Lung microvascular endothelial cell (primary cell): ENCODE measurements around the gene RALGAPA2. TPM values are rescaled to one million over a fixed set of nuclear protein-coding genes. Genes with fewer than 3 reads are reported as not detected.

Experiments used
- DNase-seq, 2 donors: peaks; one replicate each; pipeline versions ENCODE4 v3.0.0 to v3.0.0-alpha.2; 2010; ENCODE audit warnings: low read depth in 2 of 2
- total RNA-seq: library from RNA; depleted of rRNA; stranded (reverse); fragments of >200 nt; gene quantifications from 2 replicates; pipeline ENCODE4 v1.2.1, GENCODE V29; 2014

Gene RALGAPA2
- total RNA-seq, 1 donor from 2014 or later = 43.1 TPM

GRCh38 chr20:20578838-20579237 is 133.6 kb downstream of the RALGAPA2 start:
- no peak for DNase-seq

- no peak for DNase-seq
Measured at GRCh38 chr20:20573797-20574196, 138.6 kb downstream of the RALGAPA2 start.

GRCh38 chr20:20571068-20571780 is 141.2 kb downstream of the RALGAPA2 start:
- DNase-seq = no peak

- peak; percentile 41 to 56 for DNase-seq
Measured at GRCh38 chr20:20568604-20569205, 143.7 kb downstream of the RALGAPA2 start.

GRCh38 chr20:20567712-20568111 is 144.7 kb downstream of the RALGAPA2 start:
- DNase-seq = no peak

GRCh38 chr20:20566516-20566915 is 145.9 kb downstream of the RALGAPA2 start:
- DNase-seq = no peak

- DNase-seq = no peak
Measured at GRCh38 chr20:20564279-20564678, 148.2 kb downstream of the RALGAPA2 start.

GRCh38 chr20:20562507-20562906 is 149.9 kb downstream of the RALGAPA2 start:
- DNase-seq = no peak

- DNase-seq = no peak
Measured at GRCh38 chr20:20561841-20562240, 150.6 kb downstream of the RALGAPA2 start.

- no peak for DNase-seq
Measured at GRCh38 chr20:20561172-20561571, 151.3 kb downstream of the RALGAPA2 start.

- no peak for DNase-seq
Measured at GRCh38 chr20:20557406-20557805, 155.0 kb downstream of the RALGAPA2 start.

GRCh38 chr20:20555838-20556237 is 156.6 kb downstream of the RALGAPA2 start:
- DNase-seq = no peak

GRCh38 chr20:20554951-20555350 is 157.5 kb downstream of the RALGAPA2 start:
- no peak for DNase-seq

- no peak for DNase-seq
Measured at GRCh38 chr20:20553541-20553940, 158.9 kb downstream of the RALGAPA2 start.

- DNase-seq = no peak
Measured at GRCh38 chr20:20552076-20552475, 160.4 kb downstream of the RALGAPA2 start.

GRCh38 chr20:20551409-20551808 is 161.0 kb downstream of the RALGAPA2 start:
- DNase-seq = no peak

GRCh38 chr20:20549704-20550103 is 162.7 kb downstream of the RALGAPA2 start:
- DNase-seq = no peak

- no peak for DNase-seq
Measured at GRCh38 chr20:20549267-20549612, 163.2 kb downstream of the RALGAPA2 start.

GRCh38 chr20:20548527-20549266 is 163.7 kb downstream of the RALGAPA2 start:
- DNase-seq = no peak

- no peak for DNase-seq
Measured at GRCh38 chr20:20547876-20548266, 164.6 kb downstream of the RALGAPA2 start.

GRCh38 chr20:20547221-20547875 is 165.1 kb downstream of the RALGAPA2 start:
- DNase-seq = no peak

GRCh38 chr20:20546402-20546801 is 166.0 kb downstream of the RALGAPA2 start:
- DNase-seq = no peak
